Neural progenitor cell (in vitro differentiated cells): ENCODE results near the gene NT5C3A. TPM values are rescaled to one million over a fixed set of nuclear protein-coding genes. Genes with fewer than 3 reads are reported as not detected.

Experiments
- DNase-seq: peaks from one replicate; pipeline ENCODE4 v3.0.0-alpha.2; 2016; ENCODE audit warnings: low spot score
- H2AFZ ChIP-seq: fragments of 200-600 bp; sonication (generic); replicated peaks from 2 replicates; pipeline ENCODE4 v1.6.1; 2016; ENCODE audit warnings: antibody characterized with exemption
- H3F3A ChIP-seq: fragments of 200-600 bp; sonication (generic); 2 replicates; pipeline ENCODE4 v1.6.1; 2016; ENCODE audit warnings: antibody characterized with exemption, low read depth
- H3K27ac ChIP-seq: fragments of 200-600 bp; sonication (generic); 2 replicates; pipeline ENCODE4 v1.5.1; 2016; ENCODE audit warnings: mild to moderate bottlenecking
- H3K27me3 ChIP-seq: fragments of 200-600 bp; sonication (generic); 2 replicates; pipeline ENCODE4 v1.6.1; 2016; ENCODE audit warnings: mild to moderate bottlenecking, moderate library complexity
- H3K36me3 ChIP-seq: fragments of 200-600 bp; sonication (generic); 2 replicates; pipeline ENCODE4 v1.5.1; 2016
- H3K4me1 ChIP-seq: fragments of 200-600 bp; sonication (generic); 2 replicates; pipeline ENCODE4 v1.6.1; 2016; ENCODE audit warnings: mixed run types
- H3K4me2 ChIP-seq: fragments of 200-600 bp; sonication (generic); 2 replicates; pipeline ENCODE4 v1.6.1; 2016
- H3K4me3 ChIP-seq: fragments of 200-600 bp; sonication (generic); 2 replicates; pipeline ENCODE4 v1.5.1; 2016
- H3K79me2 ChIP-seq: fragments of 200-600 bp; sonication (generic); 2 replicates; pipeline ENCODE4 v1.6.1; 2016; ENCODE audit warnings: low read depth
- H3K9ac ChIP-seq: fragments of 200-600 bp; sonication (generic); 2 replicates; pipeline ENCODE4 v1.6.1; 2016
- H3K9me3 ChIP-seq: fragments of 200-600 bp; sonication (generic); 2 replicates; pipeline ENCODE4 v1.5.1; 2016; ENCODE audit warnings: low read depth
- H4K20me1 ChIP-seq: fragments of 200-600 bp; sonication (generic); 2 replicates; pipeline ENCODE4 v1.6.1; 2016; ENCODE audit warnings: low read depth
- H3K27ac Mint-ChIP-seq: 3 replicates; pipeline ENCODE4 v1.8.0; 2021; ENCODE audit warnings: mixed read lengths
- H3K27me3 Mint-ChIP-seq: 2 replicates; pipeline ENCODE4 v1.8.0; 2022; ENCODE audit warnings: low read depth, mild to moderate bottlenecking, inconsistent platforms, moderate library complexity, mixed read lengths; ENCODE audit not compliant: insufficient read depth
- H3K36me3 Mint-ChIP-seq: 3 replicates; pipeline ENCODE4 v1.8.0; 2021; ENCODE audit warnings: mixed read lengths
- H3K4me1 Mint-ChIP-seq: 3 replicates; pipeline ENCODE4 v1.8.0; 2021; ENCODE audit warnings: mixed read lengths
- H3K4me3 Mint-ChIP-seq: 3 replicates; pipeline ENCODE4 v1.8.0; 2021; ENCODE audit warnings: mild to moderate bottlenecking, moderate library complexity, mixed read lengths
- H3K9me3 Mint-ChIP-seq: 3 replicates; pipeline ENCODE4 v1.8.0; 2020; ENCODE audit warnings: mixed read lengths
- CTCF ChIP-seq: fragments of 200-600 bp; sonication (generic); IDR thresholded peaks from 2 replicates; pipeline ENCODE4 v1.5.1; 2017; ENCODE audit warnings: antibody characterized with exemption, mild to moderate bottlenecking
- EZH2 ChIP-seq: fragments of 200-600 bp; sonication (generic); IDR thresholded peaks from 2 replicates; pipeline ENCODE4 v1.6.1; 2017; ENCODE audit warnings: antibody characterized with exemption, mild to moderate bottlenecking, moderate library complexity
- EZH2phosphoT487 ChIP-seq: fragments of 200-600 bp; sonication (generic); IDR thresholded peaks from 2 replicates; pipeline ENCODE4 v1.6.1; 2017; ENCODE audit warnings: antibody characterized with exemption
- total RNA-seq: library from RNA; depleted of rRNA; stranded (reverse); fragments of >200 nt; gene quantifications from 2 replicates; pipeline ENCODE4 v1.2.3, GENCODE V29; 2015; ENCODE audit warnings: low replicate concordance

NT5C3A gene
- total RNA-seq, 1 donor from 2014 or later, result 72.1 TPM

- peaks cover 98% of the 10 kb centered on the region for H3K79me2 ChIP-seq
- no peak for TF ChIP-seq CTCF
- TF ChIP-seq EZH2, result no peak
- TF ChIP-seq EZH2phosphoT487, result no peak
- H3K36me3 Mint-ChIP-seq, result peaks cover 5% of the 10 kb centered on the region
- no peak overlapping the region for H3K9ac ChIP-seq
- peaks cover 3% of the 10 kb centered on the region for H3K4me1 Mint-ChIP-seq
- H3K36me3 ChIP-seq, result no peaks in the 10 kb centered on the region
- no peak overlapping the region for H3K27ac ChIP-seq
- H3K4me3 Mint-ChIP-seq, result no peak overlapping the region
- no peaks in the 10 kb centered on the region for H3K27me3 Mint-ChIP-seq
- no peak overlapping the region for H3K27ac Mint-ChIP-seq
- no peak overlapping the region for H2AFZ ChIP-seq
- H4K20me1 ChIP-seq, result peaks cover 36% of the 10 kb centered on the region
- H3K4me1 ChIP-seq, result no peaks in the 10 kb centered on the region
- no peaks in the 10 kb centered on the region for H3K27me3 ChIP-seq
- H3K4me3 ChIP-seq, result no peak overlapping the region
- no peak overlapping the region for H3K4me2 ChIP-seq
- peaks cover 3% of the 10 kb centered on the region for H3F3A ChIP-seq
- H3K9me3 ChIP-seq, result no peaks in the 10 kb centered on the region
- H3K9me3 Mint-ChIP-seq, result no peaks in the 10 kb centered on the region
- DNase-seq, result no peak
Measured at GRCh38 chr7:33048704-33049103, 13.9 kb downstream of the NT5C3A start.

GRCh38 chr7:33048257-33048656, 14.3 kb downstream of the NT5C3A start:
- no peak for DNase-seq
- no peaks in the 10 kb centered on the region for H3K9me3 Mint-ChIP-seq
- peaks cover 6% of the 10 kb centered on the region for H3K4me1 Mint-ChIP-seq

GRCh38 chr7:33044986-33045385, 17.6 kb downstream of the NT5C3A start:
- peaks cover 7% of the 10 kb centered on the region for H3K4me1 Mint-ChIP-seq
- no peak overlapping the region for H3K27ac Mint-ChIP-seq
- H3K9ac ChIP-seq, result no peak overlapping the region
- no peaks in the 10 kb centered on the region for H3K4me1 ChIP-seq
- no peaks in the 10 kb centered on the region for H3K9me3 Mint-ChIP-seq
- DNase-seq, result no peak
- H3K4me3 ChIP-seq, result no peak overlapping the region
- H3K9me3 ChIP-seq, result no peaks in the 10 kb centered on the region
- no peak overlapping the region for H3K27ac ChIP-seq
- H4K20me1 ChIP-seq, result peaks cover 51% of the 10 kb centered on the region
- no peak overlapping the region for H3K4me3 Mint-ChIP-seq
- H3F3A ChIP-seq, result no peaks in the 10 kb centered on the region
- H3K36me3 ChIP-seq, result no peaks in the 10 kb centered on the region
- H3K79me2 ChIP-seq, result peaks cover 98% of the 10 kb centered on the region
- no peaks in the 10 kb centered on the region for H3K27me3 ChIP-seq
- H3K4me2 ChIP-seq, result no peak overlapping the region
- H2AFZ ChIP-seq, result no peak overlapping the region
- H3K36me3 Mint-ChIP-seq, result peaks cover 7% of the 10 kb centered on the region
- no peak for TF ChIP-seq EZH2phosphoT487
- TF ChIP-seq EZH2, result no peak
- no peak for TF ChIP-seq CTCF
- H3K27me3 Mint-ChIP-seq, result peaks cover 3% of the 10 kb centered on the region

More at GRCh38 chr7:33048257-33048656, 14.3 kb downstream of the NT5C3A start:
- Histone ChIP-seq H3K9me3 (no peaks in the 10 kb centered on the region), H3K4me2 (no peak overlapping the region), H3K36me3 (no peaks in the 10 kb centered on the region), H3K27me3 (no peaks in the 10 kb centered on the region), H3K27ac (no peak overlapping the region), H4K20me1 (peaks cover 41% of the 10 kb centered on the region), H3K9ac (no peak overlapping the region), H2AFZ (no peak overlapping the region), H3K4me1 (no peaks in the 10 kb centered on the region), H3K79me2 (peaks cover 98% of the 10 kb centered on the region), H3K4me3 (no peak overlapping the region), H3F3A (peaks cover 3% of the 10 kb centered on the region)
- H3K27ac Mint-ChIP-seq, result no peak overlapping the region
- H3K4me3 Mint-ChIP-seq, result no peak overlapping the region
- H3K36me3 Mint-ChIP-seq, result peaks cover 7% of the 10 kb centered on the region
- H3K27me3 Mint-ChIP-seq, result peaks cover 3% of the 10 kb centered on the region
- TF ChIP-seq EZH2 (no peak), CTCF (no peak)

GRCh38 chr7:33044401-33044718, 18.2 kb downstream of the NT5C3A start:
- peaks cover 52% of the 10 kb centered on the region for H4K20me1 ChIP-seq
- no peak overlapping the region for H3K4me3 ChIP-seq
- no peaks in the 10 kb centered on the region for H3K4me1 ChIP-seq
- H2AFZ ChIP-seq, result no peak overlapping the region
- H3K4me2 ChIP-seq, result no peak overlapping the region
- peaks cover 7% of the 10 kb centered on the region for H3K36me3 Mint-ChIP-seq
- H3K36me3 ChIP-seq, result no peaks in the 10 kb centered on the region
- no peaks in the 10 kb centered on the region for H3K9me3 Mint-ChIP-seq
- peaks cover 7% of the 10 kb centered on the region for H3K4me1 Mint-ChIP-seq
- no peaks in the 10 kb centered on the region for H3K27me3 ChIP-seq
- TF ChIP-seq EZH2phosphoT487 (no peak), CTCF (no peak), EZH2 (no peak)
- peaks cover 99% of the 10 kb centered on the region for H3K79me2 ChIP-seq
- H3K27me3 Mint-ChIP-seq, result peaks cover 3% of the 10 kb centered on the region
- no peak overlapping the region for H3K9ac ChIP-seq
- no peak overlapping the region for H3K27ac Mint-ChIP-seq
- no peaks in the 10 kb centered on the region for H3K9me3 ChIP-seq
- no peak overlapping the region for H3K4me3 Mint-ChIP-seq
- no peaks in the 10 kb centered on the region for H3F3A ChIP-seq
- no peak for DNase-seq
- no peak overlapping the region for H3K27ac ChIP-seq
